ENCODE data around the gene MECP2.
A peak's percentile ranks its signal among the peaks of the same experiment; 100 is the strongest.

MECP2 gene

DNA sequence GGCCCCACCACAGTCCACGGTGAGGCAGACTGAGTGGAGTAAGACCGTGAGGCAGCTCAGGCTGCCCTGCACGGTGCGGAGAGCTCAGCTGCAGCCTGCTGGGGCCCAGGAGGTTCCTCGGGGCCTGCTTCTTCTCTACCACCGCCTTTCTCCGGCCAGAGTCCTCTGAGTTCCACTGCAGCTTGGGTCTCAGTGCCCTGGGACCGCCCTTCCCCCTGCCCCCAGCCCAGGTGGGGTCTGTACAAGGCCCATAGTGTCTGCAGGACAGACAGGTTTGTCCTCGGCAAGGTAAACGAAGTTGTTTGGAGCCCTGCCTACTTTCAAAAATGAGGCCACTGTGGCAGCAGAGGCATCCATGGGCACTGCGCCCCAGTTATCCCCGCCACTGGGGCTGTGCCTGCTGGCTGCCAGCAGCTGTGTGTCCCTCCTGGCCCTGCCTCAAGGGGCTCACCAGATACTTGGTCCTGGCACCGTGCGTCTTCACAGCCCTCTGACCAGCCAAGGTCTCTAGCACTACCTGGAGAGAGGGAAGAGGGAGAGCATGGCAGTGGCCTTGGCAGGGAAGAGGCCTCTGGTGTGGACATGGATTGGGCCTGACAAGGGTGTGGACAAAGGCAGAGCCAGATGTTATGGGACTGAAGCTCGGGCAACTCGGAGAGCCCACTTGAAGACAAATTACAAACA lies 81.8 kb downstream of the MECP2 start:
- no peak for DNase-seq (ENCODE audit: low read depth)
- no peak overlapping the region for H3K4me3 ChIP-seq (ENCODE audit: low read depth, low read length)
- TF ChIP-seq, protein P1, sequence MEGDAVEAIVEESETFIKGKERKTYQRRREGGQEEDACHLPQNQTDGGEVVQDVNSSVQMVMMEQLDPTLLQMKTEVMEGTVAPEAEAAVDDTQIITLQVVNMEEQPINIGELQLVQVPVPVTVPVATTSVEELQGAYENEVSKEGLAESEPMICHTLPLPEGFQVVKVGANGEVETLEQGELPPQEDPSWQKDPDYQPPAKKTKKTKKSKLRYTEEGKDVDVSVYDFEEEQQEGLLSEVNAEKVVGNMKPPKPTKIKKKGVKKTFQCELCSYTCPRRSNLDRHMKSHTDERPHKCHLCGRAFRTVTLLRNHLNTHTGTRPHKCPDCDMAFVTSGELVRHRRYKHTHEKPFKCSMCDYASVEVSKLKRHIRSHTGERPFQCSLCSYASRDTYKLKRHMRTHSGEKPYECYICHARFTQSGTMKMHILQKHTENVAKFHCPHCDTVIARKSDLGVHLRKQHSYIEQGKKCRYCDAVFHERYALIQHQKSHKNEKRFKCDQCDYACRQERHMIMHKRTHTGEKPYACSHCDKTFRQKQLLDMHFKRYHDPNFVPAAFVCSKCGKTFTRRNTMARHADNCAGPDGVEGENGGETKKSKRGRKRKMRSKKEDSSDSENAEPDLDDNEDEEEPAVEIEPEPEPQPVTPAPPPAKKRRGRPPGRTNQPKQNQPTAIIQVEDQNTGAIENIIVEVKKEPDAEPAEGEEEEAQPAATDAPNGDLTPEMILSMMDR (IDR thresholded peaks at IDR 0.05; ENCODE audit: control insufficient read depth, extremely low read depth, insufficient read depth): no peak

DNA sequence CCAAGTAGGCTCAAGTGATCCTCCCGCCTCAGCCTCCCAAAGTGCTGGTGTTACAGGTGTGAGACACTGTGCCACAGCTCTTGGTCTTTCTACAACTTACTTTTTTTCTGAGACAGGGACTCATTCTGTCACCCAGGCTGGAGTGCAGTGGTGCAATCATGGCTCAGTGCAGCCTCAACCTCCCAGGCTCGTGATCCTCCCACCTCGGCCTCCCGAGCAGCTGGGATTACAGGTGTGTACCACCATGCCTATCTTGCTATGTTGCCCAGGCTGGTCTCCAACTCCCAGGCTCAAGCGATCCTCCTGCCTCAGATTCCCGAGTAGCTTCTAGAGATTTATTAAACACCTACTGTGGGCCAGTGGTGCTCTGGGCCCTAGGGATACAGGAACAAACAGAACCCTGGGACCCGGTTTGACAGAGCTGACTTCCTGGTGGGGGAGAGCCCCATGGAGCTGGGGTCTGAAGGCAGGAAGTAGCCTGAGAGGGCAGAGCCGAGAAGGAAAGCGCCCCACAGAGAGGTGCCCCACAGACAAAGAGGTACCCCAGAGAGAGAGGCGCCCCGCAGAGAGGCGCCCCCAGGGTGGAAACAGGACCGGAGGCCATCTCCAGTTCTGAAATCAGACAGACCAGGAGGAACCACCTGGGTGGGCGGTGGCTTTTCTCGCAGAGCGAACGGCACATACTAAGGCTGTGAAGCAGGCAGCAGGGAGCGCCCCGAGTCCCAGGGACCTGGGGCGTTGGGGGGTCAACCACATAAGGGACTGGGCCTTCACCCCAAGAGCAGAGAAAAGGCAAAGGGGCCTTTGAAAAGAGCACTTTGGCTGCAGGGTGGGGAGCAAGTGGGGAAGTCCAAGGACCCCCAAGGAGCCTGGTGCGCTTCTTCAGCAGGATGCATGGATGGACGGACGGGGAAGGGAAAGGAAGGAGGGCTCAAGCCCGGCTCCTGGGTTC lies 82.8 kb downstream of the MECP2 start:
- DNase-seq (ENCODE audit: low read depth): no peak
- H3K4me3 ChIP-seq (ENCODE audit: low read depth, low read length): no peak overlapping the region
- TF ChIP-seq, protein P1 (IDR thresholded peaks at IDR 0.05; ENCODE audit: control insufficient read depth, extremely low read depth, insufficient read depth): no peak

DNA sequence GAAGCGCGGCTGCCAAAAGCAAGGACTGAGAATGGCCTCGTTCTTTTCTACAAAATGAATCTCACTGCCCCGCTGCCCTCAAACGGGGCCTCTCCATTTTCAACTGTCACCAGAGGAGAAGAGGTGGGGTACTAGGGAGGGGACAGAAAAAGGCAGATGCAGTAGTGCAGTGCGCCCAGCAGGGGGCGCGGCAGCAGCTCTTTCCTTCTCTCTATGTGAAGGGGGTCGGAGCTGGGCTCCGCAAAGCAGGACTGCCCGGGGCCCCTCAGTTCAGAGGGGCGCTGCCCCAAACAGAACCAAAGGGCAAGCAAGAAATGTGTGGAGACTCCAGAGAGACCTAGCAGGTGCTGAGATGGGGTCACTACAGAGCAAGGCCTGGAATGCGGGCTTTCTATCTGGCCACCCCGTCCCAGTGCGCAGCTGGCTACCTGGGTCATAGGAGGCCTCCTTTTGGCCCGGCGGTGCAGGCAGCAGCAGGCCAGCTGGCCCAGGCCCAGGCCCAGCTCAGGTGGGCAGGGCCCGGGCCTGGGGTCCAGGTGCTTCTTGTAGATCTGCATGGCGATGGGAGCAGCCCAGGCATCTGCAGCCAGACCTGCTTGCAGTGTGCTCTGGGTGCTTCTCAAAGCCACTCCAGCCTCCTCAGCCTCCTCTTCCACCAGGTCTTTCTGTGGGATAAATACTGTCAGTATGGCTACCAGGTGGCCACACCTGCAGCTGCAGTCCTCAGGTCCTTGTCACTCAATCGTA lies 83.7 kb downstream of the MECP2 start:
- DNase-seq (ENCODE audit: low read depth): no peak
- H3K4me3 ChIP-seq (ENCODE audit: low read depth, low read length): no peak overlapping the region

DNA sequence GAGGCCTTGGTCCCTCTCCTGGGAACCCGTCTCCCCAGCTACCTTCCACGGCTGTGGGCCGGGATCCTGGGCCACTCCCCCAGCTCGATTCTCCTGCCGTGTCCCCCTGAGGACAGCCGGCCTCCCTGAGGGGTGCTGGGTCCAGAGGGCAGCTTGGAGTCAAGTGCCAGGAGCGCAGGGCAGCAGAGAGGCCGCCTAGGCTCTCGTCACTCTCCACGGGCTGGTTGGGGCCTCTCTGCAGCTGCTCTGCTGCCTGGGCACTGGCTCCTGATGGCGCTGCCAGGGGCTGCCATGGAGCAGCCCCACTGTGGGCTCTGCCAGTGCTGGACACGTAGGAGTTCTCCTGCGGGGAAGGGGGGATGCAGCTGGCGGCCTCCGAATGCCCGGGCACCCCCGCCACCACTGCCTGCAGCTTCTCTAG lies 84.5 kb downstream of the MECP2 start:
- no peak for DNase-seq (ENCODE audit: low read depth)
- H3K4me3 ChIP-seq (ENCODE audit: low read depth, low read length): no peak overlapping the region
- TF ChIP-seq, protein P1 (IDR thresholded peaks at IDR 0.05; ENCODE audit: control insufficient read depth, extremely low read depth, insufficient read depth): no peak

More for the DNA sequence above, 83.7 kb downstream of the MECP2 start:
- TF ChIP-seq, protein P1 (IDR thresholded peaks at IDR 0.05; ENCODE audit: control insufficient read depth, extremely low read depth, insufficient read depth): peak; percentile 62

DNA sequence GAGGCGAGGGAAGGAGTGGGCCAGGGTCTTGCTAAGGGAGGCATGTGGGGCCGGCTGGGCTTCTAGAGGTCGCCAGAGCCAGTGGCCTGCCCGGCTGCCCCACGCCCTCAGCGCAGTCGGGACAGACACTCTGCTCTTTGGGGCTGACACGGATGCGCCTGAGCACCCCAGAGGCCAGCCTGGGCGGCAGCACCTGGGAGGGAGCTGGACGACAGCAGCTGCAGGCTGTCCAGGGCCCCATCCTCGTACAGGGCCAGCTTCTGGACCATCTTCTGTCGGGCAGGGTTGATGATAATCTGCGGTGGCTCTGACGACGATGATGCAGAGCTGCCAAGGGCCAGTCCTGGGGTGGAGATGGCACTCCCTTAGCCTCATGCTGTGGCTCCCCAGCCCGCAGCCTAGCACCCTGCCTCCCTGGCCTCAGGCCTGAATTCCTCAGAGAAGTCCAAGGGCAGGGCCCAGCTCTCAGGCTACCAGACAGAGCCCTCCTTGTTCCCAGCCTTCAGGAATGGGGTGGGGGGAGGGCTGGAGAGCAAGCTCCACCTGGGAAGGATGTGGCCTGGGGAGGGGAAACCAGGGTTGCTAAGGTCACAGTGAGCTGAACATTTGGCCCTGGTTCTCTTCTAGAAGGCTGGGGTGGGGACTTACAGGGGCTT lies 85.1 kb downstream of the MECP2 start:
- TF ChIP-seq, protein P1 (IDR thresholded peaks at IDR 0.05; ENCODE audit: control insufficient read depth, extremely low read depth, insufficient read depth): no peak
- no peak overlapping the region for H3K4me3 ChIP-seq (ENCODE audit: low read depth, low read length)
- no peak for DNase-seq (ENCODE audit: low read depth)

All from LNCaP clone FGC (cell line).